ENCODE results near the gene SLC7A1.

DNA sequence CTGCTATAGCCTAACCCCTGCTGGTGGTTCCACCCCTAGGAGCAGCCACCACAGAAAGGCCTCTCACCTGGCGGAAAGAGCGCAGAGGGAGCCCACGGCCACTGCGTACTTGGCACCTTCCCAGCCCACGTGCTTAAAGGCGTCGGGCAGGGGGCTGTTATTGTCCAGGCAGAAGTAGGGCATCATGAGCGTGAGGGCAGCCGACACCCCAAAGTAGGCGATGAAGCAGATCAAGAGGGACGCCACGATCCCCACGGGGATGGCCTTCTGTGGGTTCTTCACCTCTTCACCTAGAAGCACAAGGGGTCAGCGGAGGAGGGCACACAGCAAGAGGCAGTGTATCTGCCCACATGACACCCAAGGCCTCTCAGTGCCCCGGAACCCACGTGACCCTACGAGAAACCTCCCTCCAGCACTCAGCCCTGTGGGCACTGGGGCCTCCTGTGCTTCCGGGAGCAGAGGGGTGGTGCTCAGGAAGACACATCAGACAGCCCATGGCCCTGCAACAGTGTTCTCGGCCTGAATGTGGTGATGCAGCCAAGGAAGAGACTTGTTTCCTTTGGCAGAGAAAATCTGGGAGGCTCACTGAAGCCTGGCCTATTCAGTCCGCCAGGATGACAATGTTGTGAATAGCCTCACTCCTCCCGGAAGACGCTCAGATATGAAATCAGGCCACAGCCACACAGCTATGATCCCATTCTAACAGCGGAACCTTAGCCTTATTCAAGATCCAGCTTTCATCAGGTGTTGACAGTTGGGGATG, 72.1 kb downstream of the SLC7A1 start:
- no peak for TF ChIP-seq CTCF (IDR thresholded peaks at IDR 0.05 in 8 of 11, conservative IDR thresholded peaks at IDR 0.05 in 3 of 11)
- no peak for TF ChIP-seq POLR2AphosphoS5 (IDR thresholded peaks at IDR 0.05)
- TF ChIP-seq POLR2A (IDR thresholded peaks at IDR 0.05) = no peak

Measured in spleen (tissue), 7 donors.